HG03064 (cell line): ENCODE results near the gene TTC4.

Experiments
- ATAC-seq: cut with Tn5 transposase; IDR thresholded peaks from one replicate; pipeline ENCODE4 v1.9.1; 2021; ENCODE audit warnings: low read depth; ENCODE audit not compliant: unreplicated experiment

Gene TTC4, protein sequence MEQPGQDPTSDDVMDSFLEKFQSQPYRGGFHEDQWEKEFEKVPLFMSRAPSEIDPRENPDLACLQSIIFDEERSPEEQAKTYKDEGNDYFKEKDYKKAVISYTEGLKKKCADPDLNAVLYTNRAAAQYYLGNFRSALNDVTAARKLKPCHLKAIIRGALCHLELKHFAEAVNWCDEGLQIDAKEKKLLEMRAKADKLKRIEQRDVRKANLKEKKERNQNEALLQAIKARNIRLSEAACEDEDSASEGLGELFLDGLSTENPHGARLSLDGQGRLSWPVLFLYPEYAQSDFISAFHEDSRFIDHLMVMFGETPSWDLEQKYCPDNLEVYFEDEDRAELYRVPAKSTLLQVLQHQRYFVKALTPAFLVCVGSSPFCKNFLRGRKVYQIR

DNA sequence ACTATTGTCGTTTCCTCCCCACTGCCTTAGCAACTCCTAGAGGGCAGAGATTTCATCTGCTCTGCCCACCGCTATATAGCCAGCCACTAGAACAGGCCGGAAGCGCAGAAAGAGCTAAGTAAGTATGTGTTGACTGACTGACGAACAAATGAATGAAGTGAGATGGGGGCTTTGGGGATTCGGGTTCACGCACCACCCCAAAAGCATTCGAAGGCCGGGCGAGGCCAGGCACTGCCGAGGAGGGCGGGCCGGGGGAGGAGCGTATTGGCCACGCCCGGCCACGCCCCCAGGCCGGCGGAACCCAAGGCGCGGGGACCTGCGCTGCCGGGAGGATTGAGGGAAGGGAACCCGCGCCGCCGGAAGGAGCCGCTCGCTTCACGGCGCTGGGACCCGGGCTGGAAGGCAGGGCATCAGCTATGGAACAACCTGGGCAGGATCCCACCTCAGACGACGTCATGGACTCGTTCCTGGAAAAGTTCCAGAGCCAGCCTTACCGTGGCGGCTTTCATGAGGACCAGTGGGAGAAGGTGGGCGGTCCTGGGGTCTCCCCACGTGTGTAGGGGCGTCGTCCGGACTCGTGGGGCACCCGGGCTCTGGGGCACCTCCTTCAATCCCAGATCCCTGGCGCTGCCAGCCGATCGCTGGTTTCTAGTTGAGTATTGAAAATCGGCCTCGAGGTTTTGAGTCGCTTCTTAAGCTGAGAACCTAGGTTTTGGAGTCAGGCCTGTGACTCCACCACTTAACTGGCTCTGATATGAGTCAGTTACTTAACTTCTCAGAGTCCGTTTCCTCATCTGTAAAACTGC, at the start of gene TTC4:
Gene TTC4, plus strand, starts transcription at position 369 of the 806 bp plus-strand sequence. Its CDS starts 48 bp downstream, at position 417.
- peak; percentile 96 for ATAC-seq

DNA sequence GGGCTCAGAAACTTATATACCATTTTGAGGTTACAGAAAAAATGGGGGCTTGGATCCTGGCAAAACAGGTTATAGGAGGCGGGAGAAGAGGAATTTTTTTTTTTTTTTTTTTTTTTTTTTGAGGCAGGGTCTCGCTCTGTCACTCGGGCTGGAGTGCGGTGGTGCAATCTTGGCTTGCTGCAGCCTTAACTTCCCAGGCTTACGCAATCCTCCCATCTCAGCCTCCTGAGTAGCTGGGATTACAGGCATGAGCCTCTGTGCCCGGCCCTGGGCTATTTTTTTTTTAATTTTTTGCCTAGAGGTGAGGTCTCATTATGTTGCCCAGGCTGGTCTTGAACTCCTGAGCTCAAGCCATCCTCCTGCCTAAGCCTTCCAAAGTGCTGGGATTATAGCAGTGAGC, 49.3 kb upstream of the TTC4 start:
- ATAC-seq = no peak

DNA sequence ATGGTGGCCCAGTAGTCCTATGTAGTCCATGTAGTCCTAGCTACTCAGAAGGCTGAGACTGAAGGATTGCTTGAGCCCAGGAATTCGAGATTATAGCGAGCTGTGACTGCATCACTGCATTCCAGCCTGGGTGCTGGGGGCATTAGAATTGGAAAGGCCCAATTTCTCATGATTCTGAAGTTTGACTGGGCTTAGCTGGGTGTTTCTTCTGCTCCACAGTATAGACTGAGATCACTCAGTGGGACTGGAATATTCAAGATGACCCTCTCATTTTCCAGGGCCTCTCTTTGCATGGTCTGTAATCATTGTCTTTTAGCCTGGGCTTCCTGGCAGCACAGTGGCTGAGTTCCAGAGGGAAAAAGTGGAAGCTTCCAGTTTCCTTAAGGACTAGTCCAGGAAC, 47.9 kb upstream of the TTC4 start:
- no peak for ATAC-seq

DNA sequence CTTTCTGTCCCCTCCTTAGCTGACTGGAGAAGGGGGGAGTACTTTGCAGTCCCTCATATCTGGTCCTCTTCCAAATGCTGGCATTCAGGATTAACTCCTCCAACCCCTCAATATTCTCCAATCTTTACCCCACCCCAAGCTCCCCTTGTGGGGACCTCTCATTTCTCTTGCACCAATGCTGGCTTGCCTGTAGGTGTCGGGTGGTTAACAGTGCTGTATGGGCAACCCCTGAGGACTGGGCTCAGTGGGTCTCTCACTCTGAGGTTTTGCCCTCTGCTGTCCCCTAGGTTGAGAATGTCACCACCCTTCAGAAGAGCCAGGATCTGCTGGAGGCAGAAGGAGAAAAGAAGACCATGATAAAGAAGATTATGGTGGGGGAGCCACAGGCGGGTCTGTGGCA, 47.1 kb upstream of the TTC4 start:
- ATAC-seq = no peak

DNA sequence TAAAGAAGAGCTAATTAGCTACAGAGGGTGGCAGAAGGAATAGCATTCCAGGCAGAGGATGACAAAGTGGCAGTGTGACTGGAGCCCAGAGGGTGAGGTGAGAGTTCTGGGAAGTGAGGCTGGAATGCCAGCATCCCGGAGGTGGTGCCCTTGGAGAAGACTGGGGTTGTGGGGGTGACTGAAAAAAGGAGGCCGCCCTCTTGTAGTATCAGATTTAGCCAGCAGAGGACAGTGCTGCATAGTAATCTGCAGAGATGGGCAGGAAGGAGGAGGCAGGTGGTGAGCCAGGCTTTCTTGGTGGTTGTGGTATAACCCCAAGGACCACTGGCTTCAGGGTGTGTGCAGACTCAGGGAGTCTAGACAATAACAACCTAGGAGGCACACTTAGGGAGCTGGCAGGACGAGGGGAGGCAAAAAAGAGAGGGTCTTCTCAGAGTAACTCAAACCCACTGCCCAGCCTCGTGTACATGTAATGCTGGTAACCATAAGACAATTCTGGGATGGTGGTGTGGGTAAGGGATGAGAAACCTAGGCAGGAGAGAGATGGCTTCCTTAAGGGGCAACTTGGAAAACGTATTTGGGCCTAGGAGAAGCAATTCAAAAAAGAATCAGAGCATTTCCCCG, 43.6 kb upstream of the TTC4 start:
- no peak for ATAC-seq

DNA sequence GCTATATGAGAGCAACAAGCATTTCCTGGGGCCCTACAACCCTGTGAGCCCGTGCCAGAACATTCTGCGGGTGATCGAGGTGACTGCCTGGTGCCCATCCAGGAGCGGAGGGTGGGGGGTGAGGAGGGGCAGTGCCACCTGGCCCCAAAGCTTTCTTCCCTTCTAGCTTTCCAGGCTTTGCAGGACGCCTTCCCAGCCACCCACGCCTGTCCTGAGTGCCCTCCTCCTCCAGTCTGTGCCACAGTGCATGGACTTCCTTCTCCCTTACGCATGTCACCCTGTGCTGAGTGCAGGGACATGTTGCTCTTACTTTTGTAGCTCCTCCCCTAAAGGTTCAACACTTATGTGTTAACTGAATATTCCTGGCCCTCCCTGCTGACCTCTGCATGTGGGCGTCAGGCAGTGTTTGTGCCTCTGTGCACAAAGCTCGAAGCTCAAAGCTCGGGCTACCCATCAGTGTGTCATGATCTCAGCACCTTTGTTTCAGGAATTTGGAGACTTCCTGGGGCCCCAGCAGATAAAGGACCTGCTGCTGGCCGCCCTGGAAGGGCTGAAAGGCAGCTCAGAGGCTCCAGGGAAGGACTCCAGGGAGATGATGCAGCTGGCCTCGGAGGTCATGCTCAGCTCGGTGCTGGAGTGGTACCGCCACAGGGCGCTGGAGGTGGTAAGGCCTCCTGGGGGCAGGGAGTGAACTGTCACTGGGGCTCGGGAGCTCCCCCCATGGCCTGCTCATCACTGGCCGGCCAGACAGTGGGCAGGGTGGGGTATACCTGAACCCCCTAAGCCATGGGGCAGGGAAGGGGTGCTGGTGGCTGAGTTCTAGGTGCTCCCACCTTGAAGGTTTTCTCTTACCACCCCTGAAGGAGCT, 36.7 kb upstream of the TTC4 start:
- no peak for ATAC-seq

DNA sequence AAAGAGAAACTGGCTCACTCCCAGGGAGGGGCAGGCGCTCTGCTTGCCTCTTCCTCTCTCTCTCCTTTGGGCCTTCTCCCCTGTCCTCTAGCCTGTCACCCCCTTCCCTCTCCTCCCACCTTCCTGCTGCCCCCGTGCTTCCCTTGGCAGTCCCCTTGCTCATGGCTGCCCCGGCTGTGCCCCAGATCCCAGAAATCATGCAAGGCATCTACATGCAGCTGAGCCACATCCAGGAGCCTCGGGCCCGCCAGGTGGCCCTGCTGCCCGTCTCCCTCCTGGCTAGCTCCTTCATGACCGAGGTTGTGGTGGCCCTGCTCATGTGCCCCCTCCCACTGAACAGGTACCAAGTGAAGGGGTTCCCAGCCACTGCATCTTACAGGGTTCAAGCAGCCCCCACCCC, 36.0 kb upstream of the TTC4 start:
- ATAC-seq = no peak

DNA sequence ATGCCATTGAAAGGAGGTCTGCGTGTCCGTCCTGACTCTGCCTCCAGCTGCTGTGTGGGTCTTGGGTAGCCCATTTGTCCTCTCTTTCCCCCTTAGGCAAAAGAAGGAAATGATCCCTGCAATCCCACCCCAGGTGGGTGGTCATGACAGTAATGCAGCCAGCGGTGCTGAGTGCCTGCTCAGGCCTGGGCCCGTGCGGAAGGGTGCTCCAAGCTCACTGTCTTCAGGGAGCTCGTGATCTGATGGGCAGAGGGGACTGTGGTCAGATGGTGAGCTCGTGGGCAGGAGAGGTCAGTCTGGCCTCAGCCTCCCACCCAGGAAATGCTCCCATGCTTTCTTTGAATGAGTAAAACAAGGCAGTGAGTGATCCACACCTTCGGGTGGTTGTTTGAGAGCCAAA, 35.3 kb upstream of the TTC4 start:
- ATAC-seq = no peak

DNA sequence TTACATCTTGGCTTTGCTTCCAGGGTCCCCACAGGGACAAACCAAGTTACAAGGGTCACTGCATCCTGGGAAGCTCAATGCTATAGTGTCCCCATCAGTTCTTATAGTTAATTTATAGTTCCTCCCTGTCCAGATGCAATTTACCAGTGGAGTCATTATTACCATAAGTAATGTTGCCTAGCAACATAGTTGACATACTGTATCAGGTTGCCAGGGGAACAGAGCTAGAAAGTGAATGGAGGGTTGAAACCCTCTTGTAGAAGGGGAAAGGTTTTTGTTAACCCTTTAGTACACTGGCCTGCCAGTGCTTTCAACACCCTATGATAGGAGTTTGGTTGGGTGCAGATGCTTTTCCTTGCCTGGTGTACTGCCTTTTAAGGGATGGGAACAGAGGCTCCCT, 34.3 kb upstream of the TTC4 start:
- no peak for ATAC-seq

DNA sequence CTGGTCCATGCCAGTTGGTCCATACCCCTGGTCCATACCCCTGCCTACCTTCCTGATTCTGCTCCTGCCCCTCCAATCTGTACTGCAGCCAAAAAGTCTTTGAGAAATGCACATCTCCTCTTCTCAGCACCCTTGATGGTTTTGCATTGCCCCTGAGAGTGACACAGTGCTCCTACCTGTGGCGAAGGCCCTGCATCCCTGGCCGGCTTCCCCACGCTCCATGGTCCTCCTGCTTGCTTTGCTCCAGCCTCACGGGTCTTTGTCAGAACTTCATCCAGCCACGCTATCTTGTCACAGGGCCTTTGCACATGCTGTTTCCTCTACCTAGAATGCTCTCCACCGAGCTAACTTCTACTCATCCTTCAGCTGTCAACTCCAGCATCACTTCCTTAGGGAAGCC, 32.2 kb upstream of the TTC4 start:
- no peak for ATAC-seq

DNA sequence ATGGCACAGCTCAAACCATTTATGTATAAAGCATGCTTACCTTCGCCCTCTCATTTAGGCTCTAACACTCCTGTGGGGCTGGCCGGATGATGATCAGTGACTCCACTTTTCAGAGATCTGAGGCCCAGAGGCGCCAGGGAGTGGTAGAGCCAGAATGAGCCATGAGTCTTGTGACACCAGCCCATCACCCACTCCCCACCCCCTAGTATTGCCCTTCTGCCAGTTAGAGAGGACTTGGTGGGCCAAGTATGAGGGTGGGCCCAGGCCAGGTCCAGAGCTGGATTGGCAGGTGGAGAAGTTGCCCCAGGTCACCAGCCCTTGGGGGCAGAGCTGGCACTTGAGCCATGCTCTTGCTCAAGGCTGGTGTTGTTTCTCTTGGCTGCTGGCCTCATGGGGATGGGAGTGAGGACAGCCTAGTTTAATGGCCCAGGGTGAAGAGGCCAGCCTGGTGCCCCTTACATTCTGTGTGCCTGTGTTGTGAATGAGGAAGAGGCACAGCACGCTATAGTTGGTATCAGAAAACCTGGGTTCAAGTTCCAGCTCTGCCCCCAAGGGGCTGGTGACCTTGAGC, 30.2 kb upstream of the TTC4 start:
- no peak for ATAC-seq

DNA sequence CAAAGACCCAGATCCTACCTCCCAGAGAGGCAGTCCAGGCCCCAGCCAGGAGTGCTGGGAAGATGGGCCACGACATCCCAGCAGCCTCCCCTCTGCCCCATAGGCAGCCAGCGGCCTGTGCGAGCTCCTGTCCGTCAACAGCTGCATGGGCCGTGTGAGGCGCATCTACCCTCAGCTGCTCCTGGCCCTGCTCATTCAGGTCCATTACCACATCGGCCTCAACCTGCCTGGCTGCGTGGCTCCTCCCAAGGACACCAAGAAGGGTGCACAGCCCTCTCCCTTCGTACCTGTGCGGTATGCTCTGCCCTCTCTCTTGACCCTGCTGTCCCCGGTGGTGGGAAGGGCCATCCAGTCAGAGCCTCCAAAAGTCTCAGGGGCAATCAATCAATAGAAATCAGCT, 29.5 kb upstream of the TTC4 start:
- no peak for ATAC-seq

DNA sequence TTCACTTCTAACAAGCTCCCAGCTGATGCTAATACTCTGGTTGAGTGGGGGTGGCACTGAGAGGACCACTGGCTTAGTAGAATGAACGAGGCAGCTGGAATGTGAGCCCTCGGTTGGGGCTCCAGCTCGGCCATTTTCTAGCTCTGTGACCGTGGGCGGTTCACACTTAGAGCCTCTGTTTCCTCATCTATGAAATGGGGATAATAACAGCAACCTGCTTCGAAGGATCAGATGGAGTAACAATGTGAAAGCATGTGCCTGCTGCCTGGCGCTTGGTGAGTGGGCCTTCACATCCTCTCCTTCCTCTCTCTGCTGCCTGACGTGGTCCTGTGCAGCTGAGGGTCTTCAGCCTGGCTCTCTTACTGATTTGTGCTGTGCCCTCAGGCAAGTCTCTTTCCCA, 20.9 kb upstream of the TTC4 start:
- no peak for ATAC-seq

DNA sequence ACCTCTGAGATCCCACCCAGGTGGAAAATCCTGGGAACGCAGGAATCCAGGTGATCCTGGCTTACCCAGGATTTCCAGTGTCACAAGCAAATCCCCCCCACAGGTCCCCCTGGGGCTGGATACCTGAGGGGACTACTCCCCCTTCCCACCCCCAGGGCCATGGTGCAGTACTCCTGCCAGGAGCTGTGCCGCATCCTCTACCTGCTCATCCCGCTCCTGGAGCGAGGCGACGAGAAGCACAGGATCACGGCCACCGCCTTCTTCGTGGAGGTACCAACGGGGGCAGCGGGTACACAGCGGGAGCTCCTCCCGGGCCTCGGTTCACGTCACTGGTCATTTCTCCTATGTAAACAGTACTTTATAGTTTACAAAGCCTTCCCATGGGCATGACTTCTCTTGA, 20.4 kb upstream of the TTC4 start:
- ATAC-seq = no peak

DNA sequence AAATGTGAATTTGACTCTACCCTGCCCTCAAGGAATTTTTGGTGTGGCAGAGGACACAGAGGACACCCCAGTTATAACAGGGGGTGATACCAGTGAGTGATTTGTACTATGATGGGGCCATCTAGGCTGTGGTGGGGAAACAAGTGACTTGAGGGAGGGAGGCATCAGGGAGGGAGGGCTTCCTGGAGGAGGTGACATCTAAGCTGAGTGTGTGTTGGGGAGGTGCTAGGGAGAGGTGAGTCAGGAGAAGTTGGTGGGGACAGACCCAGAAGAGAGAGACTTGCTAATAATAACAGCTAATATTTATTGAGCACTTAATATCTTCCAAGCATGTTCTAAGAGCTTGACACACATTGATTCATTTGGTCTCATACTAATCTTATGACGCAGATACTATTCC, 19.9 kb upstream of the TTC4 start:
- no peak for ATAC-seq

DNA sequence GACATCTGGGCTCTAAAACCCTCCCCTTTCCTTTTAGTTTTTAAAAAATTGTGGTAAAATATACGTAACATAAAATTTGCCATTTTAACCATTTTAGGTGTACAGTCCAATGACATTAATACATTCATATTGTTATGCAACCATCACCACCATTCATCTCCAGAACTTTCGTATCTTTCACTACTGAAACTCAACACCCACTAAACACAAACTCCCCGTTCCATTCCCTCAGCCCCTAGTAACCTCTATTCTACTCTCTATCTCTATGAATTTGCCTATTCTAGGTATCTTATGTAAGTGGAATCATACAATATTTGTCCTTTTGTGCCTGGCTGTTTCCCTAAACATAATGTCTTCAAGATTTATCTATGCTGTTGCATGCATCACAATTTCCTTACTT, 19.4 kb upstream of the TTC4 start:
- ATAC-seq = no peak

DNA sequence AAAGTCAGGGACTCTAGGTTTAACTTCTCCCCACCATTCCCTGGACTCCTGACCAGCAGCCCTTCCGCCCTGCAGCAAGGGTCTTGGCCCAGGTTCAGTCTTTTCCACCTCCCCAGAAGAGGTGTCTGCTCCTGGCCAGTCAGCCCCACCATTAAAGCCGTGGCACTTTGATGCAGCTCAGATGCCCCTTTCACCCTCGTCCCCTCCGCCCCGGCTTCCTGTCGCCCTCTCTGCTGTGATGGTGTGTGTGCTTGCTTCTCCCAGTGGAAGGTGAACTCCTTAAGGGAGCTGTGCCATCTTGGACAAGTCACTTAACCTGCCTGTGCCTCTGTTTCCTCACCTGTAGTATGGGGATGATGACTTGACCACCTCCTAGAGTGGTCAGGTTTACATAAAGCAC, 17.8 kb upstream of the TTC4 start:
- ATAC-seq = no peak

DNA sequence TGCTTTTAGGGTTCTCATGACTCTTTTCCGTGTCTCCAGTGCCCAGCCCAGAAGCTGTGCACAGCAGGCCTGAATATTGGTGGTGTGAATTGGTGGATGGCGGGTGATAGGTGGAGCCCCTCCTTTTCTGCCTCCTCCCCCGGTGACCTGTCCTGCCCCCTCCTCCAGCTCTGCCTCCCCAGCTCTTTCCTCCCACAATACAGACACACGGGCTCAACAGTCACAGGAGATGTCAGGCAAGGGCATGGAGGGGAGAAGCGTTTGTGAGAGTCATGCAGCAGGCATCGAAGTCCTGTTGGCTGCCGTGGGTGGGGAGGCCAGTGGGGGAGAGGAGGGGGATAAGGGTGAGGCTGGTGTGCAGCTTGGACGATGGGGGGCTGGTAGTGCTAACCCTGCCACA, 17.3 kb upstream of the TTC4 start:
- ATAC-seq = no peak

DNA sequence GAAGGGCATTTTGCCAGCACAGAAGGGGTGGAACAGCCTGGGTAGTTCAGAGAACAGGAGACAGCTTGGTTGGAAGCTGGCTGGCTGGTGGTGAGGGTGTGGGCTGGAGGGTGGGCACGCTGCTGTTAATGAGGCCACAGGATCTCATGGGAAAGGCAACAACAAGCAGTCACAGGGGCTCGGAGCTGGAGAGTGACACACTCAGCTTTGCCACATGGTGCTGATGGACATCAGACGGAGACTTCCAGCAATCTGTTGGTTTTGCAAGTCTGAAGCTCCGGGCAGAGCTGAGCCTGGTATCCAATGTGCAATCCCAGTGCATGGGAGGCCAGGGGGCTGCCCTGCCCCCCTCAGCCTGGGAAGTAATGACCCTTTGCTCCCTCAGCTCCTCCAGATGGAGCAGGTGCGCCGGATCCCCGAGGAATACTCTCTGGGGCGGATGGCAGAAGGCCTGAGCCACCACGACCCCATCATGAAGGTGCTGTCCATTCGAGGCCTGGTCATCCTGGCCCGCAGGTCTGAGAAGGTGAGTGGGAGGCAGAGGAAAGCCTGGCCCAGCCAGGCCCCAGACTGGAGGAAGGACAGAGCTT, 15.6 kb upstream of the TTC4 start:
- ATAC-seq = no peak

DNA sequence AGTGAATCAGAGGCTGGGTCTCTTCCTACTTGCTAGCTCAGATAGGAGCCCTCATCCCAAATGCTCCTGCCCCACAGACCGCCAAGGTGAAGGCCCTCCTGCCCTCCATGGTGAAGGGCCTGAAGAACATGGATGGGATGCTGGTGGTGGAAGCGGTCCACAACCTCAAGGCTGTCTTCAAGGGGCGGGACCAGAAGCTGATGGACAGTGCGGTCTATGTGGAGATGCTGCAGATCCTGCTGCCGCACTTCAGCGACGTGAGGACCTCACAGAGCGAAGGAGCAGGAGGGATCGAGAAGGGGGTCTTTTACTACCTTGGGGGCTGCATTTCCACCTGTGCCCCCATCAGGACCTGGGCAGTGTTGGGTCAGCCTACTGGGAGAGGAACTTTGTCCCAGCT, 14.6 kb upstream of the TTC4 start:
- no peak for ATAC-seq
